T-cell (primary cell): ENCODE results near the gene RPL10A. TPM values are rescaled to one million over a fixed set of nuclear protein-coding genes. Genes with fewer than 3 reads are reported as not detected.

Experiments used
- ATAC-seq, 4 experiments: fragments of 200-7000 bp in 3 of 4; fragments of 150-1000 bp in 1 of 4; cut with Tn5 transposase; replicated peaks in 1 of 4; 1 replicate in 3 of 4; 2 replicates in 1 of 4; pipeline ENCODE4 v1.10.0; 2021; ENCODE audit warnings: moderate library complexity in 3 of 4, mild to moderate bottlenecking in 2 of 4, moderate number of reproducible peaks in 1 of 4
- CTCF ChIA-PET, 2 donors: fragments of 300-600 bp; sonication (Branson Sonifier 250); formaldehyde crosslinking; loops; one replicate each; lab custom pipeline; 2022; ENCODE audit warnings: antibody characterized with exemption in 2 of 2; lab: Charles Lee
- POLR2A ChIA-PET, 2 donors: fragments of 300-600 bp; sonication (Branson Sonifier 250); formaldehyde crosslinking; loops; one replicate each; lab custom pipeline; 2022; ENCODE audit warnings: antibody characterized with exemption in 2 of 2; lab: Charles Lee
- DNase-seq, 35 experiments: peaks; one replicate each; pipeline versions ENCODE4 v3.0.0 to v3.0.0-alpha.2; 2013 to 2023
- H3K27ac ChIP-seq: one replicate; pipeline ENCODE4 v1.5.1; 2013; ENCODE audit warnings: low read length
- H3K27me3 ChIP-seq, 2 experiments: replicated peaks in 1 of 2; 1 replicate in 1 of 2; 2 replicates in 1 of 2; pipeline versions ENCODE4 v1.6.1 to v1.7.0; 2013; ENCODE audit warnings: low read length in 1 of 2, mixed read lengths in 1 of 2; ENCODE audit not compliant: control insufficient read depth in 2 of 2, insufficient read depth in 2 of 2; ENCODE audit errors: extremely low read depth in 1 of 2
- H3K36me3 ChIP-seq, 2 donors: 1 replicate in 1 of 2; 2 replicates in 1 of 2; pipeline versions ENCODE4 v1.6.1 to v1.7.0; 2013; ENCODE audit warnings: low read length in 1 of 2; ENCODE audit not compliant: control insufficient read depth in 2 of 2, insufficient read depth in 1 of 2; ENCODE audit errors: extremely low read depth in 1 of 2
- H3K4me1 ChIP-seq, 2 experiments: 1 replicate in 1 of 2; 2 replicates in 1 of 2; pipeline versions ENCODE4 v1.6.1 to v1.7.0; 2013; ENCODE audit warnings: low read length in 2 of 2, mixed read lengths in 1 of 2; ENCODE audit not compliant: insufficient read depth in 2 of 2, control insufficient read depth in 1 of 2; ENCODE audit errors: extremely low read depth in 1 of 2
- H3K4me3 ChIP-seq, 2 donors: 1 replicate in 1 of 2; 2 replicates in 1 of 2; pipeline versions ENCODE4 v1.5.1 to v1.7.0; 2013; ENCODE audit warnings: mild to moderate bottlenecking in 2 of 2, low read length in 1 of 2, moderate library complexity in 1 of 2; ENCODE audit not compliant: control insufficient read depth in 1 of 2; ENCODE audit errors: extremely low read depth in 1 of 2
- H3K9me3 ChIP-seq: 2 replicates; pipeline ENCODE4 v1.7.0; 2013
- H3K27ac Mint-ChIP-seq, 2 donors: one replicate each; pipeline ENCODE4 v1.8.0; 2020 to 2021; ENCODE audit warnings: mild to moderate bottlenecking in 2 of 2, mixed read lengths in 2 of 2
- H3K27me3 Mint-ChIP-seq, 2 donors: one replicate each; pipeline ENCODE4 v1.8.0; 2021 to 2022; ENCODE audit warnings: mixed read lengths in 2 of 2
- H3K36me3 Mint-ChIP-seq: one replicate; pipeline ENCODE4 v1.8.0; 2021; ENCODE audit warnings: mixed read lengths
- H3K4me1 Mint-ChIP-seq, 3 donors: one replicate each; pipeline ENCODE4 v1.8.0; 2020 to 2022; ENCODE audit warnings: mixed read lengths in 3 of 3, mild to moderate bottlenecking in 1 of 3
- H3K4me3 Mint-ChIP-seq, 3 donors: one replicate each; pipeline ENCODE4 v1.8.0; 2020 to 2022; ENCODE audit warnings: mild to moderate bottlenecking in 3 of 3, mixed read lengths in 3 of 3, moderate library complexity in 3 of 3
- H3K9me3 Mint-ChIP-seq, 3 donors: one replicate each; pipeline ENCODE4 v1.8.0; 2020 to 2022; ENCODE audit warnings: mixed read lengths in 3 of 3
- WGBS: methylation state at CpG from one replicate; pipeline ENCODE4 v1.1.5; 2013; ENCODE audit warnings: missing lambda C conversion rate; ENCODE audit not compliant: insufficient coverage; 5-methylcytosine and 5-hydroxymethylcytosine counted together
- total RNA-seq, 35 experiments: library from RNA in 6 of 35; stranded (reverse) in 6 of 35; fragments of 120-200 nt in 1 of 35; gene quantifications; one replicate each; pipeline versions ENCODE4 v1.2.1 to v1.2.4 and lab custom pipeline; 2013 to 2026

RPL10A gene
- total RNA-seq, 5 donors from 2014 or later (not counting 1 experiment from before 2014, with no cell fraction given) = 1,890 to 2,203 (median 2,081) TPM

DNA sequence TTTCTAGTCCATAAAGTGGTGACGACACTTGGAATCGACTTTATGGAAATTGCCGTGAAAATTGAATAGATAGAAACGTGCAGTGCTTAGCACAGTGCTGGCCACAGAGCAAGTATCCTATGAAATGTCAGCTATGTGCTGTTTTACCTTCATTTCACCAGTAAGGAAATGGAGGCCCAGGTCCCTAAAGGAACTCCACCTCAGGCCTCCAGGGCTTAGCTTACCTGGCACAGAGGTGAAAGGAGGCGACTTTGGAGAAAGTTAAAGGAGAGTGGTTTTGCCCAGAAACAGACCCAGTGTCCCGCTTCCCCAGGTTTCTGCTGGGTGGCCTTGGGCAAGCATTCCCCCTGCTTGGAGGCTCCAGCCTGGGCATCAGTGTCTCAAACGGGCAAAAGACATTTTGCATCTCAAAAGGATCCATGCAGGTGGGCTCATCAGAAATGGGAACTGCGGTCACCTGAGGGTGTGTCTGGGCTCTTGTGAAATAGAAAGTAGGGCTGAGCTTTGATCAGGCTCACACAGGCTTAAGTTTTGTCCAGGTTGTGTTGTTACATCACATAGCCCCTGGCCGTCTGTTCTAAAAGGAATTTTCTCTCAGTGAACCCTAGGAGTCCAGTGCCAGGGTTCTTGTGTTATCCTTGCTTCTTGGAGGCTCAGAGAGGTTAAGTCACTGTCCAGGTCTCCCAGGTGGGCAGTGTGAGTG lies 51.3 kb downstream of the RPL10A start:
- Histone ChIP-seq H3K4me3 (no peak overlapping the region), H3K27ac (no peak overlapping the region), H3K9me3 (no peaks in the 10 kb centered on the region), H3K4me1 (peaks cover 6 to 31% of the 10 kb centered on the region in 2 experiments), H3K36me3 (no peaks in the 10 kb centered on the region), H3K27me3 (peaks cover 0 to 9% of the 10 kb centered on the region in 2 experiments)
- ATAC-seq = no peak
- ChIA-PET POLR2A (no interaction called here), CTCF (interaction anchor here in 1 of 2 donors (0.8 kb wide), 1 partner anchor 192 kb away, joined by 3 read pairs; no protein-coding TSS in a partner anchor)
- Mint-ChIP-seq H3K4me1 (peaks cover 16 to 25% (median 21%) of the 10 kb centered on the region in 3 donors), H3K27ac (no peak overlapping the region), H3K4me3 (no peak overlapping the region), H3K27me3 (no peaks in the 10 kb centered on the region), H3K36me3 (no peaks in the 10 kb centered on the region), H3K9me3 (no peaks in the 10 kb centered on the region)
- DNase-seq = no peak
- 90% methylated on average over 8 of the region's 9 CpGs for WGBS

Other genes starting within 250 kb of the RPL10A start
- 10 to 100 TPM; 72.7 to 91.3 (median 84.8) TPM for gene ZNF76, start 208.7 kb upstream of the RPL10A start, total RNA-seq
- 100 to 1,000 TPM; 221 to 311 (median 298) TPM for gene DEF6, start 170.6 kb upstream of the RPL10A start, total RNA-seq
- 10 to 100 TPM; 36.8 to 41.3 (median 37.9) TPM for gene PPARD, start 125.8 kb upstream of the RPL10A start, total RNA-seq
- gene FANCE, start 16.1 kb upstream of the RPL10A start, total RNA-seq = 10 to 100 TPM in 3 of 5 donors, 1 to 10 TPM in 2; 5.6 to 12.8 (median 11.7) TPM
- under 1 TPM in 3 of 5 donors, not detected in 2; 0.26 to 0.53 (median 0.41) TPM for gene TEAD3, start 28.7 kb downstream of the RPL10A start, total RNA-seq
- not detected for gene TULP1, start 44.5 kb downstream of the RPL10A start, total RNA-seq
- 100 to 1,000 TPM in 1 of 5 donors, 10 to 100 TPM in 4; 61.4 to 130 (median 63.9) TPM for gene FKBP5, start 220.5 kb downstream of the RPL10A start, total RNA-seq